Nephron (organoid): ENCODE measurements around the gene CNTN1.

Source experiments
- H3K27ac Mint-ChIP-seq, 3 experiments: 2 replicates each; pipeline ENCODE4 v1.8.0; 2020; ENCODE audit warnings: mixed read lengths in 3 of 3, mild to moderate bottlenecking in 2 of 3, moderate library complexity in 1 of 3
- H3K27me3 Mint-ChIP-seq: 2 replicates; pipeline ENCODE4 v1.8.0; 2021; ENCODE audit warnings: low read depth, mild to moderate bottlenecking, moderate library complexity, mixed read lengths
- H3K36me3 Mint-ChIP-seq: 2 replicates; pipeline ENCODE4 v1.8.0; 2020; ENCODE audit warnings: low read depth, mixed read lengths
- H3K4me1 Mint-ChIP-seq: 2 replicates; pipeline ENCODE4 v1.8.0; 2020; ENCODE audit warnings: mixed read lengths
- H3K4me3 Mint-ChIP-seq, 3 experiments: 2 replicates each; pipeline ENCODE4 v1.8.0; 2020; ENCODE audit warnings: mild to moderate bottlenecking in 3 of 3, mixed read lengths in 3 of 3, moderate library complexity in 2 of 3
- H3K9me3 Mint-ChIP-seq: 2 replicates; pipeline ENCODE4 v1.8.0; 2020; ENCODE audit warnings: mixed read lengths
- TF ChIP-seq, protein P1 (sequence below), 3 experiments: fragments of 200-600 bp; sonication (generic); IDR thresholded peaks; one replicate each; pipeline ENCODE4 v1.5.0; 2021; ENCODE audit warnings: antibody characterized with exemption in 3 of 3; ENCODE audit not compliant: unreplicated experiment in 3 of 3

The CNTN1 gene

DNA sequence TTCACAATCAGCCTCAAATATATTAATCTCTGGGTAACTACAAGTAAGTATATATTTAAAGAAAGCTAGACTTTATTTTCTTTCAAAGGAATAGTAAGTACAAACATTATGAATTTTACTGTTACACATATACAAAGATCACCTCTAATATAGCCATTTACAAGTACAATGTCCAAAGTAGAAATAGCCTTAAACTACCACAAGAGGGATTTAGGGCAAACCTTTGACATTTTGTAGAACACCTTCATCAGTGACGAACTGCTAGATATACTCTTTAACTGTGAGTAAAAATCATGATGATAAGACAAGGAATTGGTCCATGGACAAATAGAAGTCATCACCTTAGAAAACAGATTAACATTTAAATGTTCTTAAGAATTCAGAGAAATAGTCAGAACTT is 69.8 kb downstream of the CNTN1 start:
- Mint-ChIP-seq H3K4me1 (no peaks in the 10 kb centered on the region), H3K27me3 (no peaks in the 10 kb centered on the region), H3K36me3 (no peaks in the 10 kb centered on the region), H3K27ac (no peak overlapping the region), H3K9me3 (no peaks in the 10 kb centered on the region), H3K4me3 (no peak overlapping the region)
- TF ChIP-seq, protein P1, sequence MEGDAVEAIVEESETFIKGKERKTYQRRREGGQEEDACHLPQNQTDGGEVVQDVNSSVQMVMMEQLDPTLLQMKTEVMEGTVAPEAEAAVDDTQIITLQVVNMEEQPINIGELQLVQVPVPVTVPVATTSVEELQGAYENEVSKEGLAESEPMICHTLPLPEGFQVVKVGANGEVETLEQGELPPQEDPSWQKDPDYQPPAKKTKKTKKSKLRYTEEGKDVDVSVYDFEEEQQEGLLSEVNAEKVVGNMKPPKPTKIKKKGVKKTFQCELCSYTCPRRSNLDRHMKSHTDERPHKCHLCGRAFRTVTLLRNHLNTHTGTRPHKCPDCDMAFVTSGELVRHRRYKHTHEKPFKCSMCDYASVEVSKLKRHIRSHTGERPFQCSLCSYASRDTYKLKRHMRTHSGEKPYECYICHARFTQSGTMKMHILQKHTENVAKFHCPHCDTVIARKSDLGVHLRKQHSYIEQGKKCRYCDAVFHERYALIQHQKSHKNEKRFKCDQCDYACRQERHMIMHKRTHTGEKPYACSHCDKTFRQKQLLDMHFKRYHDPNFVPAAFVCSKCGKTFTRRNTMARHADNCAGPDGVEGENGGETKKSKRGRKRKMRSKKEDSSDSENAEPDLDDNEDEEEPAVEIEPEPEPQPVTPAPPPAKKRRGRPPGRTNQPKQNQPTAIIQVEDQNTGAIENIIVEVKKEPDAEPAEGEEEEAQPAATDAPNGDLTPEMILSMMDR (IDR thresholded peaks at IDR 0.05; ENCODE audit: unreplicated experiment in 3 of 3), result no peak

DNA sequence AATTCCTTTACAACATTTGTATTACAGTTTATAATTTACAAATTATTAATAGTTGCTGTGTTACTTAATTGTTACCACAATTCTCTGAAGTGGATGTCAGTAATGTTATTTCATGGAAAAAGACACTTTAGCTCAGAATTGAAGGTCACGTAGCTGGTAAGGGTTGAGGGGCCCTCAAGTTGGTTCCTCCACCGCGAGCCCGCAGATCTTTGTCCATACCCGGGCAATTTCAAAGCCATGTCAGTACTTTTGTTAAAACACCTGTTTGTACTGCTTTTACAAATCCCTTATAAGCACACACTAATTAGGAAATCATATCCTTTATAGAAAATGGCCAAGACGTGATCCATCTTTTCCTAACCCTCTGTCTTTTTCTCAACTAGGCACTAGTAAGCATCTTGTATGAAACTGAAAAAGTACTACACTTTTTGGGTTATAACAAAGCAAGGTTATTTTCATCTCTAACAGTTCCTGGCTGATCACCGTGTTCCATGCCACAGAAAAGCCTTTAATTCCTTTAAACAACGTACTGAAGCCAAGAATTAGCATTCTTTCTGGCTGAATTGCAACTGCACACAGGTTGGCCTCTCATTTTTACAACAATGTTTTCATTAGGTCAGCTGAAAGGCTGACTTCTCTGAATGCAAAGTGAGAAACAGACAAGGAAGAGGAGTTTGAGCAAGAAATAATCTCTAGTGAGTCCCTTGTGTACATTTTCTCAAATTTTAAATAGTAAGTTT is 76.1 kb downstream of the CNTN1 start:
- TF ChIP-seq, protein P1 (IDR thresholded peaks at IDR 0.05; ENCODE audit: unreplicated experiment in 3 of 3), result no peak
- H3K9me3 Mint-ChIP-seq, result no peaks in the 10 kb centered on the region
- H3K4me1 Mint-ChIP-seq, result no peaks in the 10 kb centered on the region
- no peak overlapping the region for H3K4me3 Mint-ChIP-seq
- H3K27me3 Mint-ChIP-seq, result no peaks in the 10 kb centered on the region
- H3K36me3 Mint-ChIP-seq, result no peaks in the 10 kb centered on the region
- no peak overlapping the region for H3K27ac Mint-ChIP-seq

DNA sequence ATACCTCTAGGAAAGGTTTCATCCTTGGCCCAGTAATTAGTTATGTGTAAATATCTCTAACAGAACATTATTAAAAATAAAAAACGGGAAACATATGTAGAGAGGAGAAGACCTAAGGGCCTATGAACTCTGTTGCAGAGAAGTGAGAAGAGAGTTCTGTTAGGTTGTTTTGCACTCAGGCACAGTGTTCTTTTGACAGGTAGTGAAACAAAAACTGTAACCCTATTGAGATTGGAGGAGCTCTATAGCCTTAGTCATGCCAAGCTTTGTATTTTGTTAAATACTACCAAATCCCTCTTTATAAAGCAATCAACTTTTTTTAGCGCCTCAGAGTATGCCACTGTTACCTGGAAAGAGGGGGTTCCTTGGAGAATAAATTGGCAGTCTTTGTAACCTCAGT is 77.6 kb downstream of the CNTN1 start:
- no peaks in the 10 kb centered on the region for H3K9me3 Mint-ChIP-seq
- no peaks in the 10 kb centered on the region for H3K36me3 Mint-ChIP-seq
- TF ChIP-seq, protein P1 (IDR thresholded peaks at IDR 0.05; ENCODE audit: unreplicated experiment in 3 of 3), result no peak
- H3K4me3 Mint-ChIP-seq, result no peak overlapping the region
- H3K27me3 Mint-ChIP-seq, result no peaks in the 10 kb centered on the region
- no peak overlapping the region for H3K27ac Mint-ChIP-seq
- H3K4me1 Mint-ChIP-seq, result no peaks in the 10 kb centered on the region

DNA sequence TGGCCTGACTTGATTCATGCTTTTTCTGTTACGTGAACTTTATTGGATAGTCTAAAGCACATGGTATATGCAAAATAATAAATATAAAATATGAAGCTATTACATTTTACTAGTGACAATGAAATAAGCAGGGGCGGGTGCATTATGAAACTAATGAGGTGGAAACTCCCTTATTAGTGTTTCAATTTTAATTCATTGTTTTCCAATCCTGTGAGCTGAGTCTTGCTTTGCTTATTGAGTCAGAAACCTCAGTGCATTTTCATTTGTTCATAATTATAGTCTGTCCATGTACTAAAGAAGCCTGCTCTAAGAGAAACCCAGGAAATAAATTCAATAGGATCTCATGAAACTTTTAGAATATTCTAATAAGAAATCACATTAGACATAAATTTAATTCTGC is 78.5 kb downstream of the CNTN1 start:
- TF ChIP-seq, protein P1 (IDR thresholded peaks at IDR 0.05; ENCODE audit: unreplicated experiment in 3 of 3), result no peak
- Mint-ChIP-seq H3K36me3 (no peaks in the 10 kb centered on the region), H3K9me3 (no peaks in the 10 kb centered on the region), H3K27me3 (no peaks in the 10 kb centered on the region), H3K4me1 (no peaks in the 10 kb centered on the region), H3K27ac (no peak overlapping the region), H3K4me3 (no peak overlapping the region)

DNA sequence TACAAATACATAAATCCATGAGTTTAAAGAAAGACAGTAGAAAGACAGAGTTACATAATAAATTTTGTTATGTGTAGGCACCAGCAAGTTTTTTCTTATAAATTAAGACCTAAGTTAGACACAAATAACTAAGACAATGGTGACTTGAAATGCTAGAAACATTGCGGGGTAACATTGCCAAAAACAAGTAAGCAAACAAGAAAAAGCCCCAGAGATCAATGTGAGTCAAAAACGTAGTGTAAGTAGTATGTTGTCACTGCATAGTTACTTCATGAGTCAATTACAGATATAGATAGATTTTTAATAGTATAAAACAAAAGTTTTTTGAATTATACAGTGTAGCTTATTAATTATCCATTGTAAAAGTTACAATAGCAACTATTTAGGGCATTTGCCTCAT is 83.4 kb downstream of the CNTN1 start:
- Mint-ChIP-seq H3K27ac (no peak overlapping the region), H3K36me3 (no peaks in the 10 kb centered on the region), H3K4me1 (no peaks in the 10 kb centered on the region), H3K27me3 (no peaks in the 10 kb centered on the region), H3K4me3 (no peak overlapping the region), H3K9me3 (no peaks in the 10 kb centered on the region)
- TF ChIP-seq, protein P1 (IDR thresholded peaks at IDR 0.05; ENCODE audit: unreplicated experiment in 3 of 3), result no peak

DNA sequence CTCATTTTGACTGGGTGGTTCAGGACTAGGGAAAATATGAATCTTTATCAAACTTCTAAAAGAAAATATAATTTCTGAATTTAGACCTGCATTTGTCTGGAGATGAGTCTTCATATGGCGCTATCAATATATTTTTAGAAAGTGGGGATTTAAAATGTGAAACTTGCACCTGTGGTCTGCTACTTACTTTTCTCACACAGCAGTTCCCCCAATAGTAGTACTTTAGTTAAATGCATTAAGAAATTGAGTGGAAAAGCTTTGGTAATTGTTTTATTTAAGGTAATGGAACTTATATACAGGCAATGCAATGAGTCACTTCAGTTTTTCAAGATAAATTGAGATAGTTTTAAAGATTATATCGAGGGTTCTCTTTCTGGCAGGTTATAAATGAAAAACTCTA is 91.9 kb downstream of the CNTN1 start:
- Mint-ChIP-seq H3K36me3 (no peaks in the 10 kb centered on the region), H3K9me3 (no peaks in the 10 kb centered on the region), H3K27me3 (no peaks in the 10 kb centered on the region), H3K4me1 (peaks cover 4% of the 10 kb centered on the region), H3K27ac (no peak overlapping the region), H3K4me3 (no peak overlapping the region)
- TF ChIP-seq, protein P1 (IDR thresholded peaks at IDR 0.05; ENCODE audit: unreplicated experiment in 3 of 3), result no peak
